NK-92 (cell line): Measurements from ENCODE around the gene SYT2.

Experiments
- DNase-seq: peaks from one replicate; lab custom pipeline; 2025; ENCODE audit not compliant: unreplicated experiment; lab: John Stamatoyannopoulos, UW

SYT2 gene

GRCh38 chr1:202680586-202681352 lies 29.5 kb downstream of the SYT2 start:
- no peak for DNase-seq

DNA sequence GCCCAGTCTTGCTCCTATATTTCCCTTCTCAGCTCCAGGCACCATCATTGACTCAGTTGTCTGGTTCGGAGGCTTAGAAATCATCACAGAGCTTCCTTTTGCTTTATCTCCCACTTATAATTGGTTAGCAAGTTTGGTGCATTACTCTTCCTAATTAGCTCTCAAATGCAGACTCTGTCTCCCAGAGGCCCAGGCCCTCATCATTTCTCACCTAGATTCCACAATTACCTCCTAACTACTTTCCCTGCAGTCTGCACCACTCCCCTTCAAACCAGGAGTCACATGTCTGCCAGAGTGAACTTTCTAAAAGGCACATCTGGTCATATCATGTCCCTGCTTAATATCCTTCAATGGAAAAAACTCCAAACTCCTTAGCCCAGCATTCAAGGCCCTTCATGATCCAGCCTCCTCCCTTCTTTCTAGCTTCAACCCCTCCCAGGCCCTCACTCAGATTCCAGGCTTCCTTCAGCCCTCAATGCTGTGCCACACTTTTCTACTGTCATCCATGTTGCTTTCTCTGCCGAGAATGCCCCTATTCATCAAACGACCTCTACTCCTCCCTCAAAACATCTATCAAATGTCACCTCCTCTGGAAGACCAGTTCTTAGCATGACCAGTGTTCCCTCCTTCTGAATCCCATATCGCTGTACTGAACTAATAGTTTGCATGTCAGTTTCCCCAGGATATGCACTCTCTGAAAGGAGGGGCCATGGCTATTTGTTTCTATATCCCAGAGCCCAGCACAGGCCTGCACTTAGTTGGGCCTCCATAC lies 30.7 kb downstream of the SYT2 start:
- DNase-seq = no peak

DNA sequence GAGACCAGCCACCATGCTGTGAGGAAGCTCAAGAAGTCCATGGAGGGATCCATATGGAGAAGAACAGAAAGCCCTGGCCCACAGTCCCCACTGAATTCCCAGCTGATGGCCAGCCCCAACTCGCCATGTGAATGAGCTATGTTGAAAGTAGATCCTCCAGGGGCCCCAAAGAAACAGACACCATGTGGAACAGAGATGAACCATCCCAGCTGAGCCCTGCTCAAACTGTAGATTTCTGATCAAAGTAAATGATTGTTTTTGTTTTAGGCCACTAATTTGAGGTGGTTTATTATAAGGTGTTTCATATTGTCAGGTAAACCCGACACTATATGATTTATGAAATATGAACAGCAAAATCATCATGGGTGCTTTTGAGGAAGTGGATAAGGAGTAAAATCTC lies 32.8 kb downstream of the SYT2 start:
- no peak for DNase-seq

GRCh38 chr1:202673531-202673930 lies 36.7 kb downstream of the SYT2 start:
- no peak for DNase-seq

DNA sequence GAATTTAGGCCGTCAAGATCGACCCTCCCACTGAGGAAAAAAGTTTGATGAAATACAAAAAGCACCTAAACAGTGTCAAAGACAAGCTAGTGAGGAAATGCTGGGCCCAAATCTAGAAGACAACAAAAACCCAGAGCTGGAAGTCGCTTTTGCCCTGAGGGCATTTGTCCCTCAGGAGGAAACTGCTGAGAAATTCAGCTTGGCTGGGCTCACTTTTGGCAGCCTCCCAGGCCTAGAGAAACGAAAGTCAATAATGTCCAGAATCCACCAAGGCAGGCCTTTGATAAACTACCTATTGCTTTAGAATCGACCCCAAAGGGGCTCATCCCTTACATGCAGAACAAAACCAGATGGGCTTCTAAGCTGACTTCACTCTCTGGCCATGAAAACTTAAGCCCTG lies 38.9 kb downstream of the SYT2 start:
- no peak for DNase-seq

DNA sequence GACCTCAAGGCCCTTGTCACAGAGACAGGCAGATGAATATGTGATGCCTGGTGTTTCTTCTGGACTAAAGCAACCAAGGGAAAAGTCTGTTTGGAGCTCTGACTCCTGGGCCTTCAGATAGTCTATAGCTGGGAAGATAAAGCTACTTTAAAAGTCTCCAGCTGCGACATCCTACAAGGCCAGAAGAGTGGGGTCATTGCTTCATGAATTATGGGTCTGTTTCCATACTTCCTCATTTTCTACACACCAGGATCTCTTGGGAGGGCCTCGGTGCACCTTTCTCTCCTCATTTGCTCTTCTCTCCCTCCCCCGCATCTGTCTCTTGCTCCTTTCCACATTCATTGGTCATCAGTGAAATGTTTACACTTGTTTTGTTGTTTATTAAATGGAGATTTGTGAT lies 44.8 kb downstream of the SYT2 start:
- DNase-seq = no peak

GRCh38 chr1:202664083-202664482 lies 46.2 kb downstream of the SYT2 start:
- no peak for DNase-seq

DNA sequence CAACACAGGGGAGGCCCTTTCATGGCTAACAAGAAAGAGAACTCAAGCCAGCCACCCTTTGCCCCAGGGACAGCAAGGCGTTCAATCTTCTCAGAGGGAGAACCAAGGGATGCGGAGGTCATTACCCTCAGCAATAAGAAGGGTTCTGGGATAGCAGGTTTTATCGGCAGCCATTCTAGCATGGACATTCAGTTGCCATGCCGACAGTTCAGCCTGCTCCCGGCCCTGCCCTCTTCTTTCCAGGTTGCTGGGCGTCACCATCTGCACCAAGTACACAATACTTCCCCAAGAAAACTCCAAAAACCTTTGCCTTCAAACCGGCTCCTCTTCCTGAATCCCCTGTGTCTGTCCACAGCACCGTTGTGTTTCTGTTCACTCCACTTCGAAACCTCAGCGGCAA lies 47.1 kb downstream of the SYT2 start:
- no peak for DNase-seq

DNA sequence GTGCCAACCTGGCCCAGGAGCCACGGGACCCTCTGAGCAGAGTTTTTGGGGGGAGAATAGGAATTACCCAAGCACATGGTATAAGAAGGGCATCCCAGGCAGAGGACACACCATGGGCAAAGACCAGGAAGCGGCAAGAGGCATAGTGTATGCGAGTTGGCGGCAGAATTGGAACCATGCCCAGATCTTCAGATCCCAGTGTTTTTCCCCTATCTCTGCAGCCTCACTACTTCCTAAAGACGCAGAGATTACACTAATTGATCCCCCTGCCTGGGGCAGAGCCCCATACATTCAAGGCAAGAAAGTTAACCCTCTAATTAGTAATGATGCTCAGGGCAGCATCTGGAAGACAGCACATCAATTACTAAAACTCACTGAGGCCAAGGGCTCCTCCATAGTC lies 48.2 kb downstream of the SYT2 start:
- no peak for DNase-seq

DNA sequence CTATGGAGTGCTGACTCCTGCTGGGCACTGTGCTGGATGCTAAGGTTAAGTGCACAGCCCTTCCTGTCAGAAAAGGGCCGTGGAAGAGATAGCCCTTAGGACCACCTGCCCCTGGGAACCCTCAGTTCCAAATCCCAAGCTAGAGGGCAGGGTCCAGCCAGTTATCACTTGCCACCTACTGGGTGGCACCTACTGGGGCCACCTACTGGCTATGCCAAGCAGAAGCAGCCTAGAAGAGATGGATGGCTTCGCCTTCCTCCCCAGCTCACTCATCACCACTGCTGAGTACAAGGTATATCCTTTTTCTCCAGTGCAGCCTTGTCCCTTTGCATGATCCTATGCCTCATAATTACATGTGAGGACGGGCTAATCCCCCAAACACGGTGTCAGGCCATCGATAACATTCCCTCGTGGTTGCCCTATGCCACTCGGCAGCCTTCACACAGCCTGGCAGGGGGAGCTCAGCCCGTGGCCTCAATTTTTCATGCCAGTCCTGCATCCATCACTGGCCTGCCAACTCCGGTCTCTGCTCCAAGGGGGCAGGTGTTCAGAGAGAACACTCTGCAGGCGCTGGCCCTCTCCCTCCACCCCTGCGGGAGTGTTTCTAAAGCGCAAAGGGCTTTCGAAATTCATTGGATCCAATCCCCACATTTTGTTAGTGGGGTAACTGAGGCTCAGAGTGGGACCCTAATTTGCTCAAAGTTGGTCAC lies 49.0 kb downstream of the SYT2 start:
- DNase-seq = no peak

- no peak for DNase-seq
Measured at GRCh38 chr1:202659974-202660373, 50.3 kb downstream of the SYT2 start.

DNA sequence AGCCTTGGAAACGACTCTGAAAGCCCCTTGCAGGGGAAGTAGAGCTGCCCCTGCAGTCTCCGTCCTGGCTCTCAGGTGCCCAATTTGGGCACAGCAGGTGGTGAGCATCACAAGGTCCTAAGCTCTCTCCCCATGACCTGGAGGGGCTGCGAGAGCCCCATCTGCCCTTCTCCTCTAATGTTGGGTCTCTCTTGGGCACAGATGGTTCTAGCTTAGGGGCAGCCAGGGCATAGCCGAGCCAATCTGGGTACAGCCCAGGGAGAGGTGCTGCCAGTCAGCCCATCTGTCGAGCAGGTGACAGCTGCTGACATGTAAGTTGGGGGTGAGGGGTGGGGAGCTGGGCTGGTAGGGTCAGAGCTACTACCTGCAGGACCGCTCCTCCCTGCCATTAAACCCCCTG lies 50.7 kb downstream of the SYT2 start:
- DNase-seq = no peak

- no peak for DNase-seq
Measured at GRCh38 chr1:202658769-202659168, 51.5 kb downstream of the SYT2 start.

DNA sequence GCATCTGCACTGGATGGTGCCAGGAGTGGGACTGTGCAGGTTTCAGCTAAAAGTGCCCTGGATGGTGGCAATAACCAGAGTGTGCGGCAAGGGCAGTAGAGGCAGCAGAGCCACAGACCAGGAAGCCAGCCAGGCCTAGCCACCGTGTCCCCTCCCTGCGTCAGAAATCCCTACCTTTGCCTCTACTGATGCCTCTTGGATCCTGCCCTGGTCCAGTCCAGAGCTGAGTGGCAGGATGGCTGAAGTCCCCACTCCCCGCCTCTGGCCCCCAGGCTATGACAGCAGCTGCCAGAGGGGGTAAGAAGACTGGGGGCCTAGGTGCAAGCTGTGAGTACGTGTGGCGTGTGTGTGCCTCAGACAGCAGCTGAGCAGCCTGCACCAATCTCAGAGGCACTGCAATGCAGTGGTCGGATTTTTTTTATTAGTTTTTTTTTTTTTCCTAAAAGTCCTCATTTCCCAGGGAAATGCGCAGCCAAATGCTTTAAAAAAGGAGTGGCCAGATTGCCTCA lies 51.9 kb downstream of the SYT2 start:
- DNase-seq = no peak

GRCh38 chr1:202656951-202657646 lies 53.2 kb downstream of the SYT2 start:
- no peak for DNase-seq

- no peak for DNase-seq
Measured at GRCh38 chr1:202656057-202656456, 54.2 kb downstream of the SYT2 start.

- DNase-seq = no peak
Measured at GRCh38 chr1:202654079-202654478, 56.2 kb downstream of the SYT2 start.

- no peak for DNase-seq
Measured at GRCh38 chr1:202649553-202650392, 60.5 kb downstream of the SYT2 start.

DNA sequence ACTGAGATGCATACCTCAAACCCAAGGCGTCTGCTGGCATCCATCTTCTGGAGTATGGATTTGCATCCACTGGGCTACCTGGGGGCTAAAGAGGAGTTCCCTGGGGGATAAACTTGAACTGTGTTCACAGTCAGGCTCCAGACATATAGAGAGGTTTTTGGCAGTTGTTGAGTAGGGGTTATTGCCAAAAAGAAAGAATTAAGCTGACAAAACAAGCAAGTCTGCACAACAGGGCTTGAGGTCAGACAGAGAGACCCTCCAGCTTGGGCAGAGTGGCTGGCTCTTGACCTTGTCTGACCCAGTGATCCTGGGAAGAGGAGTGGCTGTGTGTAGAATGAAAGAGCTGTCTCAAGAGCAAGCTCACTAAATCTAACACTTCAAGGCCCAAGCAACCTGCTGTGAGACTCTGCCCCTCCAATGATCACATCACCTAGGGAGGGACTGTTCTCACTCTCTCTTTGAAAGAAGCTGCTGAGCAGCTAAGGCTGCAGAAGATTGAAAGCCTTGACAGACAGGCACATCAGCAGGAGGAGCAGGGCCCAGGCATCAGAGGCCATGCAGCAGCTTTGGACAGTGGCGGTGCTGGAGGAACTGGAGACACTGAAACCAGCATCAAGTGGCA lies 61.5 kb downstream of the SYT2 start:
- DNase-seq = no peak

DNA sequence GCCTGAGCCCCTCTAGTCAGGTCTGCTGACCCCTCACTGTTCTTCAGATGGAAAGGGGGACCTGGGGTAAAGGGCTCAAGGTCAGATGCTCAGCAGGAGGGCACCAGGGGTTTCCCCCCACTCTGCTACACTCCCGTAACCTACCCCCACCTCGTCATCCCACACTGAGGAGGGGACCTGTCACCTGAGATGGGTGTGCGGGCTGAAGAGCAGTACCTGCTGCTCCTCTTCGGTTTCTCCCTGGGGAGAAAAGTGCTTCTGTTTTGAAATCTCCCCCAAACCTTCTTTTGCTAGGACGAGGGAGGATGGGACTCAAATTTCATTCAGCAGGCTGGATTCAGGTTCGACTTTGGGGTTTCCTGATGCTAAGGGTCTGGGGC lies 65.2 kb downstream of the SYT2 start:
- DNase-seq = no peak
